A549 (cell line): ENCODE measurements around the gene TASP1.

Experiments used
- CHD4 ChIP-seq: fragments of 200-600 bp; sonication (generic); IDR thresholded peaks from 2 replicates; pipeline ENCODE4 v1.6.1; 2016; ENCODE audit warnings: antibody characterized with exemption, mild to moderate bottlenecking, borderline replicate concordance
- EP300 ChIP-seq, 2 experiments: fragments of >200 bp; sonication (Bioruptor Twin); formaldehyde crosslinking; IDR thresholded peaks; 2 replicates in 1 of 2; 3 replicates in 1 of 2; pipeline ENCODE4 v1.6.1; 2016 to 2017
- MAZ ChIP-seq: fragments of 150-350 bp; IDR thresholded peaks from 2 replicates; pipeline ENCODE4 v1.6.1; 2014; ENCODE audit warnings: antibody characterized with exemption, low read depth, low read length, borderline replicate concordance
- NR3C1 ChIP-seq: fragments of >200 bp; sonication (Bioruptor Twin); formaldehyde crosslinking; IDR thresholded peaks from 3 replicates; pipeline ENCODE4 v1.6.1; 2017
- RCOR1 ChIP-seq: fragments of 150-350 bp; IDR thresholded peaks from 2 replicates; pipeline ENCODE4 v1.6.1; 2014; ENCODE audit warnings: antibody characterized with exemption, low read length, low read depth
- ZC3H11A ChIP-seq: fragments of 450-650 bp; IDR thresholded peaks from 2 replicates; pipeline ENCODE4 v1.6.1; 2014; ENCODE audit warnings: antibody characterized with exemption, mild to moderate bottlenecking
- ZNF302 ChIP-seq: fragments of 250-450 bp; sonication (Bioruptor Pico); IDR thresholded peaks from 2 replicates; pipeline ENCODE4 v1.9.0; 2021; ENCODE audit warnings: inconsistent platforms, mild to moderate bottlenecking, moderate library complexity
- TF ChIP-seq, protein P1 (sequence below): fragments of 200-600 bp; sonication (generic); IDR thresholded peaks from 2 replicates; pipeline ENCODE4 v1.6.1; 2016; ENCODE audit warnings: antibody characterized with exemption, mild to moderate bottlenecking, moderate library complexity
- TF ChIP-seq, protein P2 (sequence below): fragments of >200 bp; sonication (Bioruptor Twin); formaldehyde crosslinking; IDR thresholded peaks from 3 replicates; pipeline ENCODE4 v1.5.1; 2016
- TF ChIP-seq, protein P3 (sequence below): fragments of 450-650 bp; IDR thresholded peaks from 2 replicates; pipeline ENCODE4 v1.6.1; 2014; ENCODE audit warnings: antibody characterized with exemption

DNA sequence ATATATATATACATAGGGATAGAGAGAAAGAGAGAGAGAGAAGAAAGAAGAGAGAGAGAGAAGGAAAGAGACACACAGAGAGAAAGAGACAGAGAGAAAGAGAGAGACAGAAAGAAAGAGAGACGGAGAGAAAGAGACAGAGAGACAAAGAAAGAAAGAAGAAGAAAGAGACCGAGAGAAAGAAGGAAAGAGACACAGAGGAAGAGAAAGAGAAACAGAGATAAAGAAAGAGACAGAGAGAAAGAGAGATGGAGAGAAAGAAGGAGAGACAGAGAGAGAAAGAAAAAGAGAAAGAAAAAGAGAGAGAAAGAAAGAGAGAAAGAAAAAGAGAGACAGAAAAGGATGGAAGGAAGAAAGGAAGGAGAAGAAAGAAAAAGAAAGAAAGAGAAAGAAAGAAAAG lies 46.9 kb upstream of the TASP1 start:
- TF ChIP-seq, protein P1, sequence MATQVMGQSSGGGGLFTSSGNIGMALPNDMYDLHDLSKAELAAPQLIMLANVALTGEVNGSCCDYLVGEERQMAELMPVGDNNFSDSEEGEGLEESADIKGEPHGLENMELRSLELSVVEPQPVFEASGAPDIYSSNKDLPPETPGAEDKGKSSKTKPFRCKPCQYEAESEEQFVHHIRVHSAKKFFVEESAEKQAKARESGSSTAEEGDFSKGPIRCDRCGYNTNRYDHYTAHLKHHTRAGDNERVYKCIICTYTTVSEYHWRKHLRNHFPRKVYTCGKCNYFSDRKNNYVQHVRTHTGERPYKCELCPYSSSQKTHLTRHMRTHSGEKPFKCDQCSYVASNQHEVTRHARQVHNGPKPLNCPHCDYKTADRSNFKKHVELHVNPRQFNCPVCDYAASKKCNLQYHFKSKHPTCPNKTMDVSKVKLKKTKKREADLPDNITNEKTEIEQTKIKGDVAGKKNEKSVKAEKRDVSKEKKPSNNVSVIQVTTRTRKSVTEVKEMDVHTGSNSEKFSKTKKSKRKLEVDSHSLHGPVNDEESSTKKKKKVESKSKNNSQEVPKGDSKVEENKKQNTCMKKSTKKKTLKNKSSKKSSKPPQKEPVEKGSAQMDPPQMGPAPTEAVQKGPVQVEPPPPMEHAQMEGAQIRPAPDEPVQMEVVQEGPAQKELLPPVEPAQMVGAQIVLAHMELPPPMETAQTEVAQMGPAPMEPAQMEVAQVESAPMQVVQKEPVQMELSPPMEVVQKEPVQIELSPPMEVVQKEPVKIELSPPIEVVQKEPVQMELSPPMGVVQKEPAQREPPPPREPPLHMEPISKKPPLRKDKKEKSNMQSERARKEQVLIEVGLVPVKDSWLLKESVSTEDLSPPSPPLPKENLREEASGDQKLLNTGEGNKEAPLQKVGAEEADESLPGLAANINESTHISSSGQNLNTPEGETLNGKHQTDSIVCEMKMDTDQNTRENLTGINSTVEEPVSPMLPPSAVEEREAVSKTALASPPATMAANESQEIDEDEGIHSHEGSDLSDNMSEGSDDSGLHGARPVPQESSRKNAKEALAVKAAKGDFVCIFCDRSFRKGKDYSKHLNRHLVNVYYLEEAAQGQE: no peak
- TF ChIP-seq, protein P2, sequence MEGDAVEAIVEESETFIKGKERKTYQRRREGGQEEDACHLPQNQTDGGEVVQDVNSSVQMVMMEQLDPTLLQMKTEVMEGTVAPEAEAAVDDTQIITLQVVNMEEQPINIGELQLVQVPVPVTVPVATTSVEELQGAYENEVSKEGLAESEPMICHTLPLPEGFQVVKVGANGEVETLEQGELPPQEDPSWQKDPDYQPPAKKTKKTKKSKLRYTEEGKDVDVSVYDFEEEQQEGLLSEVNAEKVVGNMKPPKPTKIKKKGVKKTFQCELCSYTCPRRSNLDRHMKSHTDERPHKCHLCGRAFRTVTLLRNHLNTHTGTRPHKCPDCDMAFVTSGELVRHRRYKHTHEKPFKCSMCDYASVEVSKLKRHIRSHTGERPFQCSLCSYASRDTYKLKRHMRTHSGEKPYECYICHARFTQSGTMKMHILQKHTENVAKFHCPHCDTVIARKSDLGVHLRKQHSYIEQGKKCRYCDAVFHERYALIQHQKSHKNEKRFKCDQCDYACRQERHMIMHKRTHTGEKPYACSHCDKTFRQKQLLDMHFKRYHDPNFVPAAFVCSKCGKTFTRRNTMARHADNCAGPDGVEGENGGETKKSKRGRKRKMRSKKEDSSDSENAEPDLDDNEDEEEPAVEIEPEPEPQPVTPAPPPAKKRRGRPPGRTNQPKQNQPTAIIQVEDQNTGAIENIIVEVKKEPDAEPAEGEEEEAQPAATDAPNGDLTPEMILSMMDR: no peak
- no peak for TF ChIP-seq ZC3H11A
- TF ChIP-seq NR3C1: no peak
- no peak for TF ChIP-seq CHD4
- TF ChIP-seq EP300 (IDR thresholded peaks at IDR 0.05): no peak
- no peak for TF ChIP-seq ZNF302
- TF ChIP-seq, protein P3, sequence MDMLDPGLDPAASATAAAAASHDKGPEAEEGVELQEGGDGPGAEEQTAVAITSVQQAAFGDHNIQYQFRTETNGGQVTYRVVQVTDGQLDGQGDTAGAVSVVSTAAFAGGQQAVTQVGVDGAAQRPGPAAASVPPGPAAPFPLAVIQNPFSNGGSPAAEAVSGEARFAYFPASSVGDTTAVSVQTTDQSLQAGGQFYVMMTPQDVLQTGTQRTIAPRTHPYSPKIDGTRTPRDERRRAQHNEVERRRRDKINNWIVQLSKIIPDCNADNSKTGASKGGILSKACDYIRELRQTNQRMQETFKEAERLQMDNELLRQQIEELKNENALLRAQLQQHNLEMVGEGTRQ: no peak
- no peak for TF ChIP-seq RCOR1
- no peak for TF ChIP-seq MAZ
